H9 (cell line): ENCODE data around the gene OSBPL10. TPM values are rescaled to one million over a fixed set of nuclear protein-coding genes. Genes with fewer than 3 reads are reported as not detected.

Source experiments
- DNase-seq: peaks from one replicate; pipeline ENCODE4 v3.0.0-alpha.2; 2017
- H2AFZ ChIP-seq: one replicate; pipeline ENCODE4 v1.6.1; 2013; ENCODE audit warnings: mild to moderate bottlenecking, low read length, control low read depth, moderate library complexity
- H2AK5ac ChIP-seq: 2 replicates; pipeline ENCODE4 v1.6.1; 2013; ENCODE audit warnings: low read length, control low read depth, mixed read lengths; ENCODE audit not compliant: insufficient read length
- H2BK120ac ChIP-seq: one replicate; pipeline ENCODE4 v1.6.1; 2013; ENCODE audit warnings: low read depth, mild to moderate bottlenecking, low read length, control low read depth, inconsistent platforms; ENCODE audit not compliant: poor library complexity, severe bottlenecking
- H2BK12ac ChIP-seq: 2 replicates; pipeline ENCODE4 v1.6.1; 2013; ENCODE audit warnings: low read length, control low read depth, mixed read lengths, low read depth; ENCODE audit not compliant: insufficient read length
- H2BK15ac ChIP-seq: 2 replicates; pipeline ENCODE4 v1.6.1; 2013; ENCODE audit warnings: low read depth, low read length, control low read depth
- H2BK20ac ChIP-seq: one replicate; pipeline ENCODE4 v1.6.1; 2013; ENCODE audit warnings: low read depth, mild to moderate bottlenecking, low read length, control low read depth, inconsistent platforms; ENCODE audit not compliant: poor library complexity, severe bottlenecking
- H2BK5ac ChIP-seq: 2 replicates; pipeline ENCODE4 v1.6.1; 2013; ENCODE audit warnings: low read length, control low read depth, mixed read lengths; ENCODE audit not compliant: insufficient read length
- H3K14ac ChIP-seq: 2 replicates; pipeline ENCODE4 v1.6.1; 2013; ENCODE audit warnings: low read length, control low read depth; ENCODE audit not compliant: insufficient read depth
- H3K18ac ChIP-seq: 2 replicates; pipeline ENCODE4 v1.6.1; 2013; ENCODE audit warnings: low read depth, mild to moderate bottlenecking, mixed read lengths, low read length, control low read depth; ENCODE audit not compliant: insufficient read length
- H3K23ac ChIP-seq: 2 replicates; pipeline ENCODE4 v1.6.1; 2013; ENCODE audit warnings: low read length, control low read depth, mixed read lengths, low read depth; ENCODE audit not compliant: insufficient read length
- H3K23me2 ChIP-seq: 2 replicates; pipeline ENCODE4 v1.6.1; 2013; ENCODE audit warnings: low read depth, mild to moderate bottlenecking, mixed read lengths, low read length, control low read depth; ENCODE audit not compliant: insufficient read length, poor library complexity, severe bottlenecking
- H3K27ac ChIP-seq: 2 replicates; pipeline ENCODE4 v1.5.1; 2013; ENCODE audit warnings: low read length, control low read depth, mixed read lengths, low read depth; ENCODE audit not compliant: insufficient read length
- H3K27me3 ChIP-seq: 2 replicates; pipeline ENCODE4 v1.6.1; 2013; ENCODE audit warnings: low read length, control low read depth, inconsistent platforms; ENCODE audit not compliant: insufficient read depth
- H3K4ac ChIP-seq: 2 replicates; pipeline ENCODE4 v1.6.1; 2013; ENCODE audit warnings: low read depth, mild to moderate bottlenecking, control low read depth, inconsistent platforms, low read length, moderate library complexity
- H3K4me1 ChIP-seq: 2 replicates; pipeline ENCODE4 v1.6.1; 2013; ENCODE audit warnings: low read length, control low read depth, inconsistent platforms; ENCODE audit not compliant: insufficient read depth
- H3K4me2 ChIP-seq: 2 replicates; pipeline ENCODE4 v1.6.1; 2013; ENCODE audit warnings: low read length, control low read depth, mixed read lengths; ENCODE audit not compliant: insufficient read length, insufficient read depth
- H3K56ac ChIP-seq: 2 replicates; pipeline ENCODE4 v1.6.1; 2013; ENCODE audit warnings: low read depth, mild to moderate bottlenecking, mixed read lengths, low read length, control low read depth; ENCODE audit not compliant: insufficient read length
- H3K79me1 ChIP-seq: 2 replicates; pipeline ENCODE4 v1.6.1; 2013; ENCODE audit warnings: low read depth, mild to moderate bottlenecking, moderate library complexity, low read length, control low read depth, inconsistent platforms; ENCODE audit not compliant: insufficient read depth, poor library complexity, severe bottlenecking
- H3K79me2 ChIP-seq: 2 replicates; pipeline ENCODE4 v1.6.1; 2013; ENCODE audit warnings: low read length, control low read depth, inconsistent platforms; ENCODE audit not compliant: insufficient read depth
- H3K9ac ChIP-seq: 2 replicates; pipeline ENCODE4 v1.6.1; 2013; ENCODE audit warnings: low read length, control low read depth, mixed read lengths; ENCODE audit not compliant: insufficient read length; ENCODE audit errors: extremely low read depth
- H3K9me3 ChIP-seq: one replicate; pipeline ENCODE4 v1.6.1; 2013; ENCODE audit warnings: low read depth, low read length, inconsistent platforms; ENCODE audit not compliant: control insufficient read depth
- H3T11ph ChIP-seq: one replicate; pipeline ENCODE4 v1.6.1; 2013; ENCODE audit warnings: mild to moderate bottlenecking, low read length, control low read depth, inconsistent platforms
- H4K20me1 ChIP-seq: one replicate; pipeline ENCODE4 v1.6.1; 2013; ENCODE audit not compliant: control insufficient read depth, insufficient read length, insufficient read depth
- H4K5ac ChIP-seq: 2 replicates; pipeline ENCODE4 v1.6.1; 2013; ENCODE audit warnings: low read depth, mild to moderate bottlenecking, mixed read lengths, low read length, control low read depth; ENCODE audit not compliant: insufficient read length
- H4K8ac ChIP-seq: replicated peaks from 2 replicates; pipeline ENCODE4 v1.6.1; 2013; ENCODE audit warnings: low read length, control low read depth, mixed read lengths, low read depth; ENCODE audit not compliant: insufficient read length
- H4K91ac ChIP-seq: 2 replicates; pipeline ENCODE4 v1.6.1; 2013; ENCODE audit warnings: low read depth, mild to moderate bottlenecking, moderate library complexity, mixed read lengths, low read length, control low read depth; ENCODE audit not compliant: insufficient read length
- H3K27ac Mint-ChIP-seq, 3 experiments: 2 replicates in 2 of 3; 3 replicates in 1 of 3; pipeline ENCODE4 v1.8.0; 2020 to 2021; ENCODE audit warnings: mixed read lengths in 3 of 3, mild to moderate bottlenecking in 1 of 3, moderate library complexity in 1 of 3
- H3K27me3 Mint-ChIP-seq: 2 replicates; pipeline ENCODE4 v1.8.0; 2021; ENCODE audit warnings: low read depth, mild to moderate bottlenecking, moderate library complexity, mixed read lengths
- H3K36me3 Mint-ChIP-seq, 3 experiments: 2 replicates in 2 of 3; 3 replicates in 1 of 3; pipeline ENCODE4 v1.8.0; 2020 to 2021; ENCODE audit warnings: low read depth in 3 of 3, mixed read lengths in 3 of 3; ENCODE audit not compliant: insufficient read depth in 1 of 3
- H3K4me1 Mint-ChIP-seq, 2 experiments: 2 replicates each; pipeline ENCODE4 v1.8.0; 2020; ENCODE audit warnings: mixed read lengths in 2 of 2
- H3K4me3 Mint-ChIP-seq, 2 experiments: 2 replicates in 1 of 2; 3 replicates in 1 of 2; pipeline ENCODE4 v1.8.0; 2020 to 2021; ENCODE audit warnings: mild to moderate bottlenecking in 2 of 2, mixed read lengths in 2 of 2, moderate library complexity in 1 of 2
- H3K9me3 Mint-ChIP-seq, 2 experiments: 2 replicates in 1 of 2; 3 replicates in 1 of 2; pipeline ENCODE4 v1.8.0; 2020; ENCODE audit warnings: mild to moderate bottlenecking in 2 of 2, mixed read lengths in 2 of 2, moderate library complexity in 1 of 2
- CTCF ChIP-seq: fragments of 200-600 bp; sonication (generic); conservative IDR thresholded peaks from 3 replicates; pipeline ENCODE4 v1.8.0; 2021; ENCODE audit warnings: antibody characterized with exemption, mild to moderate bottlenecking
- WGBS: extraction: QIAGEN DNeasy Blood & Tissue Kit; methylation state at CpG from one replicate; pipeline ENCODE4 v1.1.7; 2013; ENCODE audit warnings: missing lambda C conversion rate, low lambda C conversion rate, mixed read lengths; ENCODE audit not compliant: insufficient read length; ENCODE audit errors: extremely low coverage; 5-methylcytosine and 5-hydroxymethylcytosine counted together
- total RNA-seq: library from RNA; stranded (reverse); gene quantifications from 2 replicates; pipeline ENCODE4 v1.2.1, GENCODE V29; 2021

Gene OSBPL10
- total RNA-seq, 1 experiment from 2014 or later = 42.7 TPM

GRCh38 chr3:31790193-31791089 is 190.6 kb downstream of the OSBPL10 start:
- no peaks in the 10 kb centered on the region for H4K20me1 ChIP-seq

More at GRCh38 chr3:31790193-31791089, 190.6 kb downstream of the OSBPL10 start:
- Mint-ChIP-seq H3K27ac (peak overlapping the region in 1 of 3 experiments; percentile 29; a peak in 1 of 7 replicates), H3K9me3 (no peaks in the 10 kb centered on the region), H3K4me3 (no peak overlapping the region), H3K4me1 (0 out of 4 replicates have a peak, but pooled peaks cover 0 to 2% of the 10 kb centered on the region in 2 experiments), H3K36me3 (peaks cover 6 to 7% (median 7%) of the 10 kb centered on the region in 3 experiments; a peak in 6 of 7 replicates), H3K27me3 (no peaks in the 10 kb centered on the region)
- Histone ChIP-seq H3K23me2 (no peaks in the 10 kb centered on the region), H3K4me2 (no peak overlapping the region), H3K9me3 (no peaks in the 10 kb centered on the region), H3K23ac (no peak overlapping the region), H2BK20ac (no peak overlapping the region), H3K4ac (no peak overlapping the region), H3K4me1 (no peaks in the 10 kb centered on the region), H2BK15ac (no peak overlapping the region), H4K91ac (no peak overlapping the region), H2BK5ac (no peak overlapping the region), H3K56ac (no peak overlapping the region), H3K14ac (no peak overlapping the region), H4K8ac (no peak overlapping the region), H3K27me3 (no peaks in the 10 kb centered on the region), H3T11ph (no peak overlapping the region), H3K79me2 (no peaks in the 10 kb centered on the region), H2AK5ac (no peak overlapping the region), H4K5ac (no peak overlapping the region), H3K18ac (no peak overlapping the region), H2BK12ac (no peak overlapping the region), H3K27ac (no peak overlapping the region), H3K79me1 (no peaks in the 10 kb centered on the region), H2BK120ac (no peak overlapping the region), H3K9ac (no peak overlapping the region), H2AFZ (no peak overlapping the region)
- no peak for DNase-seq
- WGBS = no CpG with 5 or more reads among the region's 7 CpGs
- TF ChIP-seq CTCF = no peak
